GM21723 (cell line): ENCODE results near the gene KIAA0930.

ENCODE experiments used
- ATAC-seq: cut with Tn5 transposase; IDR thresholded peaks from one replicate; pipeline ENCODE4 v1.9.1; 2021; ENCODE audit warnings: mild to moderate bottlenecking, moderate library complexity; ENCODE audit not compliant: unreplicated experiment

The KIAA0930 gene

GRCh38 chr22:45185718-45186514 is 54.8 kb downstream of the KIAA0930 start:
- no peak for ATAC-seq

DNA sequence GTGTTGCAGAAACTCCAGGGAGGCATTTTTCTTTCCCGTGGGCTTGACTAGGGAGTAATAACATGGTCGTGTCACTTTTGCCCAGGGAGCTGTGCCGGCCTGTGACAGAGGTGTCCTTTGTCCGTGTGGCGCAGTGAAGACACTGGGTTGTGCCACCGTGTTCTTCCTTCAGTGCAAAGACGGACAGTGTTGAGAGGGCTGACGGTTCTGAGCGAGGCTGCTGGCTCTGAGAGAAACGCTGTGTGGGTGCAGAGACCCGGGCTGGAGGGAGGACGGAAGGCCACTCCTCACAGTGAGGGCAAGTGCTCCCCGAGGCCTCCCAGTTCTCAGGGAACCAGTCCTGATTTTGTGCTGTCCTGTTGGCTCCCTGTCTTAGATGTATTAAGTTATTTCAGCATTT is 56.7 kb downstream of the KIAA0930 start:
- no peak for ATAC-seq

- ATAC-seq, result no peak
Observed at GRCh38 chr22:45181766-45182165, 58.9 kb downstream of the KIAA0930 start.

GRCh38 chr22:45181240-45181639 is 59.5 kb downstream of the KIAA0930 start:
- no peak for ATAC-seq

- no peak for ATAC-seq
Observed at GRCh38 chr22:45180146-45180679, 60.5 kb downstream of the KIAA0930 start.

DNA sequence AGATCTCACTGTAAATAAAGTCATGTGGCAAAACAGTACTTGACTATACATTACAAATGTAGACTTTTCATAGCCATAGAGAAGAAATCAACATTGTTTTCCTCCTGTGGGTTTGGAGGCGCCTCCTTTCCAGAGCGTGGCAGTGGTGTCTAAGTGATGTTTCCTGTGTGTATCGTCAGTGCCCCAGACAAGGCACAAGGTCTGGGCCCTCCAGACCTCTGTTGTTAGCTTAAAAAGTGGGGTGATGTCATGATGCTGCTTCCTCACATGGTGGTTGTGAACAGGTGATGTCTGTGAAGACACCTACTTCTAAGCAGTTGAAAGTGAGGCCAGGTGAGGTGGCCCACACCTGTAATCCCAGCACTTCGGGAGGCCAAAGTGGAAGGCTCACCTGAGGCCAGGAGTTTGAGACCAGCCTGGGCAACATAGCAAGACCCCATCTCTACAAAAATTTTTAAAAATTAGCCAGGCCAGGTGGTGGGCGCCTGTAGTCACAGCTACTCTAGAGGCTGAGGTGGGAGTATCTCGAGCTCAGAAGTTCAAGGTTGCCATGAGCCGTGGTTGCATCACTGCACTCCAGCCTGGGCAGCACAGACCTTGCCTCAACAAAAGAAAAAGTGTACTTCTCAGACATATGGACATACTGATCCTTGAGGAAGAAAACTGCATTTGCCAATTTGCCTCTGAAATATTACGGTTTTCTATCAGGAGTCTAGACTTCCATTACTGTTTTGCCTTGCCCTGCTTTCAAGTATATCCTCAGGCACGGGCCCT is 61.2 kb downstream of the KIAA0930 start:
- ATAC-seq, result no peak

GRCh38 chr22:45172881-45173585 is 67.7 kb downstream of the KIAA0930 start:
- ATAC-seq, result no peak

DNA sequence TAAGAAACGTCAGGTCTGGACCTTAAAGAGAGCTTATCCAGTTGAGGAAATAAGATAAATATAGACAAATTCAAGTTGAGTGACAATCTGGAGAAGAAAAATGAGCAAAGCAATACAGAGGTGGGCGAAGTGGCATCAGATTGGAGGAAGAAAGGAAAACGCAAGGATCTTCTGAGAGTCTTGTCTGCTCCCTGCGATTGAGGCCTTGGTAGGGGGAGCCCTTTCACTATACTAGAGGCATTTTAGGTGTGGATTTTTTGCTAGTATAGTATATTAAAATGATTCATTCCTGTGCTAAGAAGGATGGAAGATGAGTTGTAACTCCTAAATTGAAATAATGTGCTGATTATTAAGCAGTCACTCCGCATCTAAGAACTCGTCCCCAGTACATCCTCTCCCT is 68.9 kb downstream of the KIAA0930 start:
- ATAC-seq, result no peak

- no peak for ATAC-seq
Observed at GRCh38 chr22:45169591-45170466, 70.9 kb downstream of the KIAA0930 start.

GRCh38 chr22:45166932-45167331 is 73.8 kb downstream of the KIAA0930 start:
- ATAC-seq, result no peak

DNA sequence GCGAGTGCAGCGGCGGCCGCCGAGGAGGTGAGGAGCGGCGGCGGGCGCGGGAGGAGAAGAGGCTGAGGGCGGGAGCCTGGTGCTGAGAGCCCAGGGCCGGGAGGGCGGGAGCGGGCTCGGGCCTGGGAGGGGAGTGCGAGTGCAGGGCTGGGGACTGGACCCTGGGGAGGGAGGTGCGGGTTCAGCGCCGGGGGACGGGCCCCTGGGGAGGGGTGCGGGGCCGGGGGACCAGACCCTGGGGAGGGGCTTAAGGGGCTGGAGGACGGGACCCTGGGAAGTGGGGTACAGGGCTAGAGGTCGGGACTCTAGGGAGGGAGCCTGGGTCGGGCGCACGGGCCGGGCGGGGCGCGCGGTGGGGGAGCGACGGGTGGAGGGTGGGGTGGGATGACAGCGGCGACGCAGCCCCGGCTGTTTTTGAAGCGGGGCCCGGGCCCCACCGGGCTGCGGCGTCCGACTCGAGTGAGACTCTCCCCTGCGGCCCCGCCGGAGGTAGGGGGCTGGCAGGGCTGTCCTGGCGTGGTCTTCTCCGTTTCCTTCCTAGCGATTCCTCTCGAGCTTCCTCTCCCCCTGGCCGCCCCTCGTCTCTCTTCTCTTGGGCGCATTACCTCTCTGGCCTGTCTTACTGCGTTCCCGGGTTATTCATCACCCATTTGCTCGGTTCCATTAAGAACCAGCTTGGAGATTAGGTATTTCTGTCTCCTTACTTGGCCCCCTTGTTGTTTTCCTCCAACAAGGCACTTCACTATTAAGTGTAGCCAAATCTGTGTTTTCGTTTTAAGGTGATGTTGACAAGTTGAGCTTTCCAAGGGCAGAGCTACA is 76.2 kb downstream of the KIAA0930 start:
- peak; percentile 25 for ATAC-seq

DNA sequence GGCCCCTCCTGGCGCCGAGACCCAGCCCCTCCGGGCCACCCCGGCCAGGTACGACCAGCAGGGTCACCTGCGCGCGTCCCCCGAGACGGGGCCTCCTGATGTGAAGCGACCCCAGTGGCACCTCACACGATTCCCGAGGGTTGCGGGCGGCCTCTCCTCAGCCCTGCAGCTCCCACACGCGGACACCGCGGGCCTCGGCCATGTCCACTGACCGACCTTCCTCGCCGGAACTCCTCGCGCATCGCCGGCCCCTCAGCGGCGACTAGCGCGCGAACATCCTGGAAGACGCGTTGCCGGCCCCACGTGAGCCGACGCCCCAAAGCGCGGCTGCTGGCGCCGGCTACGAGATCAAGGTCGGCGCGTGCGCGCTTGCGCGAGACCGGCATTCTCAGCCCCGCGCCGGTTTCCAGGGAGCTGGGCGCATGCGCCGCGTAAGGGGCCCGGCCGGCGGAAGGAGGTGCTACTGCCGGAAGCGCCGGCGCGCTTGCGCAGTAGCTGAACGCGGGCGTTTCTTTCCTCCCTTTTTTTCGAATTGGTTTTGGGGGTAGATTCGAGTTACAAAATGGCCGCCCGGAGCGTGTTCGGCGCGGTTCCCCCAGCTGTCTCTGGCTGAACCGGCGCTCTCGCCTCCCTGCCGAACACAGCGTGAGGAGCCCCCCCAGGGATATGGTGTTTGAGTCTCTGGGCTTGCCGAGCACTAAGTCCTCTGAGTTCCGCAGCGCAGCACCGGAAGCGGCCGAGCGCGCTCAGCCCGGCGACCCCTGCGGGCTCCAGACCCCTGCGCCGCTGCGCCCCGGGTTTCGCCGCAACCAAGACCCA is 77.0 kb downstream of the KIAA0930 start, which contains the start of gene NUP50:
TSS of gene NUP50 (plus strand) at position 475 of the 819 bp plus-strand sequence. CDS start 4,253 bp downstream, outside the sequence.
- peak; percentile 68 for ATAC-seq

- no peak for ATAC-seq
Observed at GRCh38 chr22:45163099-45163450, 77.6 kb downstream of the KIAA0930 start.

GRCh38 chr22:45162531-45162930 is 78.2 kb downstream of the KIAA0930 start:
- ATAC-seq, result no peak

- ATAC-seq, result no peak
Observed at GRCh38 chr22:45159652-45160462, 80.8 kb downstream of the KIAA0930 start.

DNA sequence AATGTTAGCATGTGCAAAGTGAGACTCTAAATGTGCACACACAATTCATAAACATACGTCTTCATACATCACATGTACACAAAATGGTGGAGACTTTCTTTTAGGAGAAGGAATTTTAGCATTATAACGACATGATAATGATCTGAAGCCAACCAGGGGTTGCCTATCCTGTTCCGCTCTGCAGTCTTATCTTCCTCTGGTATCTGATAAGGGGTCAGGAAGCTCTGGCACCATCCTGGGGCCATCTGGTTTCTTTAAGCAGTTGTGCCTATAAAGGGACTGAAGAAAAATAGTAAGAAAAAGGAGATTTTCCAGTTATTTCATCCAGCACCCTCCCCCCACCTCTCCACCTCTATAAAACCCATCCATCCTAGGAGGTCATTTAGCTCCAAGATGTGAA is 82.8 kb downstream of the KIAA0930 start:
- no peak for ATAC-seq

DNA sequence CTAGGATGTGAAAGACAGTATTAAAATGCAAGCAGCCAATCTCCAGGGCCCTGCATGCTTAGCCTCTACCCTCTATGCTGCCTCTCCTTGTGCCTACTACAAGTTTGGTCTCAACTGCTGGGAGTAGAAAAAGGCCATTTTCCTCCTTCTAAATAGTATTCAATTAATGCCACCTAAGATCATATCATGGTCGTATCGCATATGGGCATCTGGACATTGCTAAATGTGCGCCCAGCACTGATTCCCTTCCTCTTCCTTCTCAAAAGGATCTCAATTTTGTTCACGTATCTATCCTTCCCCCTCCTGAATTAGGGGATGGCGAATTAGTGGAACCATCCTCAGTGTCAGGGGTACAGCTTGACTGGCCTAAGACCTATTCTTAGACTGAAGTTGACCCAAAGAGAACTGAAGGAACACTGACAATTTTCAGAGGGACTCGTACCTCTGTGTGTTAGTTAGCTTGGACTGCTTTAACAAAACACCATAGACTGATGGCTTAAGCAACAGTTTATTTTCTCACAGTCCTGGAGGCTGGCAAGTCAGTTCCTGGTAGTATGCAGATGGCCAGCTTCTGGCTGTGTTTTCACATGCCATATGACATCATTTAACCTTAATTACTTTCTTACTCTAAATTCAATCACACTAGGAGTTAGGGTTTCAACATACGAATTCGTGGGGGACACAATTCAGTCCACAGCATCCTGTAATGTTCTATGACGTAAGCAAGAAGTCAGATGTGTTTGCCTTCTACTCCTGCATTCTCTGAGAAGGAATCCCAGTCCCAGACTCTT is 85.4 kb downstream of the KIAA0930 start:
- no peak for ATAC-seq
